ENCODE data around the gene CHD3. TPM values are rescaled to one million over a fixed set of nuclear protein-coding genes. Genes with fewer than 3 reads are reported as not detected.

CHD3 gene
- total RNA-seq, 1 donor from 2014 or later, result 53.3 TPM

- Mint-ChIP-seq H3K27ac (ENCODE audit: unreplicated experiment) (no peak overlapping the region), H3K27me3 (ENCODE audit: low read depth) (no peaks in the 10 kb centered on the region), H3K9me3 (no peaks in the 10 kb centered on the region), H3K4me1 (no peaks in the 10 kb centered on the region), H3K4me3 (no peak overlapping the region), H3K36me3 (ENCODE audit: low read depth) (peaks cover 9% of the 10 kb centered on the region)
- TF ChIP-seq CTCF (conservative IDR thresholded peaks at IDR 0.05), result no peak
- DNase-seq (ENCODE audit: low read depth, low spot score), result no peak
These were observed 8.3 kb upstream of the CHD3 start for GRCh38 chr17:7880076-7880868.

GRCh38 chr17:7881276-7882054 is 7.1 kb upstream of the CHD3 start:
- H3K27me3 Mint-ChIP-seq (ENCODE audit: low read depth), result no peaks in the 10 kb centered on the region
- H3K9me3 Mint-ChIP-seq, result no peaks in the 10 kb centered on the region
- DNase-seq (ENCODE audit: low read depth, low spot score), result no peak
- TF ChIP-seq CTCF (conservative IDR thresholded peaks at IDR 0.05), result no peak
- peaks cover under 1% of the 10 kb centered on the region for H3K36me3 Mint-ChIP-seq (ENCODE audit: low read depth)
- H3K27ac Mint-ChIP-seq (ENCODE audit: unreplicated experiment), result no peak overlapping the region
- no peak overlapping the region for H3K4me3 Mint-ChIP-seq
- no peaks in the 10 kb centered on the region for H3K4me1 Mint-ChIP-seq

GRCh38 chr17:7882068-7882467 is 6.5 kb upstream of the CHD3 start:
- no peak for DNase-seq (ENCODE audit: low read depth, low spot score)
- no peaks in the 10 kb centered on the region for H3K4me1 Mint-ChIP-seq
- TF ChIP-seq CTCF (conservative IDR thresholded peaks at IDR 0.05), result no peak
- no peak overlapping the region for H3K4me3 Mint-ChIP-seq
- H3K27me3 Mint-ChIP-seq (ENCODE audit: low read depth), result no peaks in the 10 kb centered on the region
- no peak overlapping the region for H3K27ac Mint-ChIP-seq (ENCODE audit: unreplicated experiment)
- no peaks in the 10 kb centered on the region for H3K36me3 Mint-ChIP-seq (ENCODE audit: low read depth)
- no peaks in the 10 kb centered on the region for H3K9me3 Mint-ChIP-seq

GRCh38 chr17:7882629-7883028 is 6.0 kb upstream of the CHD3 start:
- Mint-ChIP-seq H3K27me3 (ENCODE audit: low read depth) (no peaks in the 10 kb centered on the region), H3K27ac (ENCODE audit: unreplicated experiment) (no peak overlapping the region)

More at GRCh38 chr17:7882629-7883028, 6.0 kb upstream of the CHD3 start:
- H3K4me1 Mint-ChIP-seq, result no peaks in the 10 kb centered on the region
- no peak for TF ChIP-seq CTCF (conservative IDR thresholded peaks at IDR 0.05)
- H3K9me3 Mint-ChIP-seq, result no peaks in the 10 kb centered on the region
- no peaks in the 10 kb centered on the region for H3K36me3 Mint-ChIP-seq (ENCODE audit: low read depth)
- no peak overlapping the region for H3K4me3 Mint-ChIP-seq
- DNase-seq (ENCODE audit: low read depth, low spot score), result no peak
